Thoracic aorta (tissue), 2 donors: ENCODE results near the gene LTF. TPM values are rescaled to one million over a fixed set of nuclear protein-coding genes. Genes with fewer than 3 reads are reported as not detected.

Experiments
- ATAC-seq: fragments of 150-250 bp; one replicate; pipeline ENCODE4 v1.8.0; 2017; ENCODE audit warnings: low read depth; ENCODE audit not compliant: insufficient number of reproducible peaks, low FRiP score
- DNase-seq: peaks from one replicate; pipeline ENCODE4 v3.0.0-alpha.2; 2020; ENCODE audit warnings: low spot score
- H3K27ac ChIP-seq, 2 donors: fragments of 200-600 bp; sonication (generic); 1 replicate in 1 of 2; 2 replicates in 1 of 2; pipeline ENCODE4 v1.5.1; 2016; ENCODE audit warnings: mild to moderate bottlenecking in 2 of 2, moderate library complexity in 2 of 2
- H3K27me3 ChIP-seq: fragments of 200-600 bp; sonication (generic); replicated peaks from 2 replicates; pipeline ENCODE4 v1.6.0; 2016; ENCODE audit warnings: mild to moderate bottlenecking; ENCODE audit not compliant: insufficient read depth
- H3K36me3 ChIP-seq: fragments of 200-600 bp; sonication (generic); one replicate; pipeline ENCODE4 v1.5.1; 2016
- H3K4me1 ChIP-seq, 2 donors: fragments of 200-600 bp; sonication (generic); 1 replicate in 1 of 2; 2 replicates in 1 of 2; pipeline versions ENCODE4 v1.5.1 to v1.6.0; 2016; ENCODE audit warnings: low read depth in 2 of 2, mild to moderate bottlenecking in 1 of 2; ENCODE audit not compliant: control insufficient read depth in 1 of 2
- H3K4me3 ChIP-seq: fragments of 200-600 bp; sonication (generic); 2 replicates; pipeline ENCODE4 v1.5.1; 2016; ENCODE audit warnings: mild to moderate bottlenecking
- H3K9me3 ChIP-seq: fragments of 200-600 bp; sonication (generic); 2 replicates; pipeline ENCODE4 v1.5.1; 2016
- total RNA-seq, 2 donors: library from RNA; depleted of rRNA; stranded (reverse); fragments of >200 nt; gene quantifications; one replicate each; pipeline versions ENCODE4 v1.1.0 to v1.2.3, GENCODE V29; 2016
- TF ChIP-seq, protein P1 (sequence below): fragments of 200-600 bp; sonication (generic); IDR thresholded peaks from one replicate; pipeline ENCODE4 v1.5.1; 2019; ENCODE audit warnings: antibody characterized with exemption

Gene LTF
- total RNA-seq, 2 donors from 2014 or later, result 0.28 to 3.0 TPM

DNA sequence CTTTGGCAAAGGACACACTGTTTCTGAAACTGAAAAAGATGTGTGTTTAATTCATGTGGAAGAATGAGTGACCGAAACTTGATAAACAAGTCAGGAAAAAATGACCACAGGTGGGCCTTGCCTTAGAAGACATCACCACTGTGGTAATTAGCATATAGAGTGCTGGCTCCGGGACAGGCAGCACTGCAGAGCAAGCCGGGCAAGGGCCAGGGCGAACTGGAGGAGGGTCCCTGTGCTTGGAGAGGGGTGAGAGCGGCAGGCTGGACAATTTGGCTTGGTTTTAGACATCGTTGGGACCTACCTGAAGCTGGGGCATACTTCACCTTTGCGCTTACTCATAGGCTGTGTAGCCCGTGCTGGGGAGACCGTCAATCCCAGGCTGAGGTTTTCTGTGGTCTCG is 41.2 kb upstream of the LTF start:
- ATAC-seq (no peak), DNase-seq (no peak)
- Histone ChIP-seq H3K4me1 (no peaks in the 10 kb centered on the region), H3K36me3 (no peaks in the 10 kb centered on the region), H3K9me3 (no peaks in the 10 kb centered on the region), H3K27ac (no peak overlapping the region), H3K27me3 (no peaks in the 10 kb centered on the region), H3K4me3 (no peak overlapping the region)
- TF ChIP-seq, protein P1, sequence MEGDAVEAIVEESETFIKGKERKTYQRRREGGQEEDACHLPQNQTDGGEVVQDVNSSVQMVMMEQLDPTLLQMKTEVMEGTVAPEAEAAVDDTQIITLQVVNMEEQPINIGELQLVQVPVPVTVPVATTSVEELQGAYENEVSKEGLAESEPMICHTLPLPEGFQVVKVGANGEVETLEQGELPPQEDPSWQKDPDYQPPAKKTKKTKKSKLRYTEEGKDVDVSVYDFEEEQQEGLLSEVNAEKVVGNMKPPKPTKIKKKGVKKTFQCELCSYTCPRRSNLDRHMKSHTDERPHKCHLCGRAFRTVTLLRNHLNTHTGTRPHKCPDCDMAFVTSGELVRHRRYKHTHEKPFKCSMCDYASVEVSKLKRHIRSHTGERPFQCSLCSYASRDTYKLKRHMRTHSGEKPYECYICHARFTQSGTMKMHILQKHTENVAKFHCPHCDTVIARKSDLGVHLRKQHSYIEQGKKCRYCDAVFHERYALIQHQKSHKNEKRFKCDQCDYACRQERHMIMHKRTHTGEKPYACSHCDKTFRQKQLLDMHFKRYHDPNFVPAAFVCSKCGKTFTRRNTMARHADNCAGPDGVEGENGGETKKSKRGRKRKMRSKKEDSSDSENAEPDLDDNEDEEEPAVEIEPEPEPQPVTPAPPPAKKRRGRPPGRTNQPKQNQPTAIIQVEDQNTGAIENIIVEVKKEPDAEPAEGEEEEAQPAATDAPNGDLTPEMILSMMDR, result no peak

DNA sequence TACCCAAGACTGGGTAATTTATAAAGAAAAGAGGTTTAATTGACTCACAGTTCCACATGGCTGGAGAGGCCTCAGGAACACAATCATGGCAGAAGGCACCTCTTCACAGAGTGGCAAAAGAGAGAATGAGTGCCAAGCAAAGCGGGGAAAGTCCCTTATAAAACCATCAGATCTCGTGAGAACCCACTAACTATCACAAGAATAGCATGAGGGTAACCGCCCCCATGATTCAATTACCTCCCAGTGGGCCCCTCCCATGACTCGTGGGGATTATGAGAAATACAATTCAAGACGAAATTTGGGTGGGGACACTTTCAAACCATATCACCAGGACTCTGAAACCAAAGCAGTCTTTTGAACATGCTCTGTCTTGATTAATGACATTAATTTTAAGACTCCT is 40.1 kb upstream of the LTF start:
- TF ChIP-seq, protein P1, result no peak
- ATAC-seq (no peak), DNase-seq (no peak)
- no peak overlapping the region for H3K27ac ChIP-seq
- no peaks in the 10 kb centered on the region for H3K4me1 ChIP-seq
- H3K27me3 ChIP-seq, result no peaks in the 10 kb centered on the region
- no peaks in the 10 kb centered on the region for H3K36me3 ChIP-seq
- H3K9me3 ChIP-seq, result no peaks in the 10 kb centered on the region
- no peak overlapping the region for H3K4me3 ChIP-seq

DNA sequence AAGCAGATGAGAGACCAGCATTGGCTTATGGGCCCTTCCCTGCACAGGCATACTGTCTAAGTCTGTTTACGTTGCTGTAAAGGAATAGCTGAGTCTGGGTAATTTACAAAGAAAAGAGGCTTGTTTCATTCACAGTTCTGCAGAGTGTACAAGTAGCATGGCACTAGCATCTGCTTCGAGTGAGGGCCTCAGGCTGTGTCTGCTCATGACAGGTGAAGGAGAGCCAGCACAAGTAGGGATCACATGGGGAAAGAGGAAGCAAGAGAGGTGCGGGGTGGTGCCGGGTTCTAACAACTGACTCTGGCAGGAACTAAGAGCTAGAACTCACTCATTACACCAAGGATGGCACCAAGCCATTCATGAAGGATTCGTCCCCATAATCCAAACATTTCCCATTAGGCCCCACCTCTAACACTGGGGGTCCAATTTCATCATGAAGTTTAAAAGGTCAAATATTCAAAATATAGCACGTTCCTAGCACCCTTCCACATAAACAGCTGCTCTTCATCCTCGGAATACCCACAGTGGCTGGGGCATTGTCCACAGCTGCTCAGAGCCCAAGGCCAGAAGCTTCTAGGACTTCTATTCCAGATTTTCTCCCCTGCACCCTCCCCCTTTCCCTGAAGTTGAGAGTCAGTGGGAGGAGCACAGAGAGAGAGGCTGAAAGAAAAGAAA is 38.6 kb upstream of the LTF start:
- H3K9me3 ChIP-seq, result no peaks in the 10 kb centered on the region
- no peaks in the 10 kb centered on the region for H3K4me1 ChIP-seq
- TF ChIP-seq, protein P1, result no peak
- H3K4me3 ChIP-seq, result no peak overlapping the region
- H3K27me3 ChIP-seq, result no peaks in the 10 kb centered on the region
- H3K27ac ChIP-seq, result no peak overlapping the region
- ATAC-seq, result no peak
- DNase-seq, result no peak
- H3K36me3 ChIP-seq, result no peaks in the 10 kb centered on the region

DNA sequence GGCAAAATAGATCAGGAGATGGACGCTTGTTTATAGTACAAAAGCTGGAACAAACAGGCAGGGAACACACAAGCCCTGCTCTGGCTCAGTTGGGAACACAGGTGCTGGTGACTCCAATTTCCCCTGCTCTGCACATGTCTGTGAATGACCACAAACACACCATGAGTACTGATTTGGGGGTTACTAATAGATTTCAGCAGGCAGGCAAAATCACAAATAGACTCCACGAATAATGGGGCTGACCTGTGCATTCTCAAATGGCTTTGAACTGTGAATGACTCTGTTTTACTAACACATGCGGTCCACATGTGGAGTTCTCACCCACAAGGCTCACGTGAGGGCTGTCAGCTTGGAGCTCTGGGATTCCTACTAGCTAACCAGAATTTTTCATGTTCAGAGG is 37.0 kb upstream of the LTF start:
- DNase-seq, result no peak
- no peaks in the 10 kb centered on the region for H3K4me1 ChIP-seq
- no peaks in the 10 kb centered on the region for H3K36me3 ChIP-seq
- H3K27ac ChIP-seq, result no peak overlapping the region
- H3K9me3 ChIP-seq, result no peaks in the 10 kb centered on the region
- no peak for ATAC-seq
- no peaks in the 10 kb centered on the region for H3K27me3 ChIP-seq
- H3K4me3 ChIP-seq, result no peak overlapping the region
- TF ChIP-seq, protein P1, result no peak

DNA sequence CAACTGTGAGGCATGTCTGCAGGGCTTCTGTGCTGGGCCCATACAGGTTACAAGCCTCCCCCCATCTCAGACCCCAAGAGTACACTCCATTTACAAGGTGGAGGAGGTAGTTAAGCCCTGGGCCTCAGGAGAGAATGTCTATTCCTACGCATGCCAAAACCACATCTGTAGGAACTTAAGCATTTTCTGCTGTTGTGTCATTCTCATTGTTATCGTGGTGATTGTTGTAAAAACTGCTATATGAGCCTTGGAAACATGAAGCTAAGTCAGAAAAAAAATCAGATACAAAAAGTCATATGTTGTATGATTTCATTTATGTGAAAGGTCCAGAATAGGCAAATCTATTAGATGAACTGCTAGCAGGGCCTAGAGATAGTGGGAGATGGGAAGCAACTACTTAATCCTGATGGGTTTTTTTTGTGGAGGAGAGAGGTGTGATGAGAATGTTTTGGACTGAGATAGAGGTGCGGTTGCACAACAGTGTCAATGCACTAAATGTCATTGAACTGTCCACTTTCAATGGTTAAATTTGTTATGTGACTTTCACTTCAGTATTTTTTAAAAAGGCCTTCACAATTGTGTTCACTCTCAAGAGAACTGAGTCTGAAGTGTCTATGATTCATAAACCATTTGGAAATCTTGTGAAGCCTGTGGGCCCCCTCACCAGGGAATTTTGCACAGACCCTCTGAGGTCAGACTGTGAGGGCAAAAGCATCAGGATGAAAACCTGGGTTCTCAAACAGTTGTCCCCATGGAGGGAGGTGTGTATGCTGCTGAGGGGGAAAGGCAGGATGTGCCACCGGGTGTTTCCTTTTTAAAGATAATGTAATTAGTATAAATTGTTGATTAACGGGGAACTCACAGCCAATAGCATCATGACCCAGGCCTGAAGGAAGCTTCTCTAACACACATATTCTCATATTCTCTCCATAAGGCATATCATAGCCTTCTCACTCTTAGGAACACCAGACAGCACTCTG is 36.2 kb upstream of the LTF start:
- no peak overlapping the region for H3K27ac ChIP-seq
- no peaks in the 10 kb centered on the region for H3K36me3 ChIP-seq
- no peaks in the 10 kb centered on the region for H3K27me3 ChIP-seq
- DNase-seq (no peak), ATAC-seq (no peak)
- TF ChIP-seq, protein P1, result no peak
- H3K4me1 ChIP-seq, result no peaks in the 10 kb centered on the region
- H3K4me3 ChIP-seq, result no peak overlapping the region
- H3K9me3 ChIP-seq, result no peaks in the 10 kb centered on the region
